GM18517 (cell line): ENCODE measurements around the gene CDK5.

ENCODE experiments used
- ATAC-seq: cut with Tn5 transposase; IDR thresholded peaks from one replicate; pipeline ENCODE4 v1.9.1; 2021; ENCODE audit warnings: mild to moderate bottlenecking, moderate library complexity; ENCODE audit not compliant: unreplicated experiment

Gene CDK5

GRCh38 chr7:151087245-151088018 is 29.7 kb upstream of the CDK5 start:
- ATAC-seq = peak; percentile 27

- ATAC-seq = no peak
Measured at GRCh38 chr7:151086802-151087244, 29.1 kb upstream of the CDK5 start.

GRCh38 chr7:151085691-151086620 is 28.3 kb upstream of the CDK5 start, which contains the start of gene AGAP3:
Gene AGAP3 (plus strand): TSS chr7:151086475. CDS start chr7:151086742, 267 bp downstream.
- ATAC-seq = no peak

DNA sequence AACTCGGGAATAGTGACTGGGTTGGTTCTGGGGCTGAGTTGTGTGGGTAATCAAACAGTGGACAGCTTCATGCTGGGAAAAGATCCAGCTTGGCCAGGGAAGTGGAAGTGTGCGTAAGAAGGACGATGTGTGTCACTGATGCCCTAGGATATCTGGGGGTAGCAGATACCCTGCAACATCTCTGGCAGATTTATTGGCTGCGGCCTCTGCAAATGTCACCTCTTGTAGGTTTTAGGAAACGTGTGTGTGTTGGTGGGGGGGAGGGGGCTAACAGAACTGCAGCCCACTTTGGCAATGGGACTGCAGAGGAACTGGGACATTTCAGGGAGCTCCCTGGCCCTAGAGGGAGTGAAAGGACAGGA is 27.6 kb upstream of the CDK5 start:
- no peak for ATAC-seq

- no peak for ATAC-seq
Measured at GRCh38 chr7:151083824-151084160, 26.1 kb upstream of the CDK5 start.

DNA sequence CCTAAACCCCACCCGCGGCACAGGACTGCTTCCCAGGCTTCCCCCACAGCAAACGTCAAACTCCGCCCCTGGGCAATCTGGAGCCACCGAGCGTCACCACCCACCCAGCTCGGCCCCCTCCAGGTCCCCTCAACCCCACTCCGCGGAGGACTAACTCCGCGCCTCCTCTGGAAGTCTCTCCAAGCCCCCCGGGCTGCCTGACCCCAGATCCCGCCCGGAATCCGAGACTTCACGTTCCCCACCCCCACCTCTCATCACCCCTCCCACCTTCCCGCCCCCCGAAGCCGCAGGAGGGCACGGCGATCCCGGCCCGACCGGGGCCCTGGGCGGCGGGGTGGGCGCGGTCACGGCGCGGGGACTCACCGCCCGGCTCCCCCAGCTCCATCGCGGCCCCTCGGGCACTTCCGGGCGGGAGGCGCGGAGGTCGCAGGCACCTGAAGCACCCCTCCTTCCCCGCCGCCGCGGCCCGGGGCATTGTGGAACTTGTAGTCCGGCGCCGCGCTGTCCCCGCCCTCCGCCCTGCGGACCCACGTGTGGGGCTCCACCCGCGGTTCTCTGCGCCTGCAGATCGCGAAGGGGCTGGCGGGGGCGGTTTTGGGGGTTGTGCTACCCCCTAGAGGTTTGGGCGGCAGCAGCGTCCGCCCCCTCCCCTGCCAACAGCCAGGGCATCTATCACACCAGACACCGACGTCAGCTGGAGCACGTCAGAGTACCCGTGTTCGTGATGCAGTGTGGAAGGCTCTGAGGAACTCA is 25.6 kb upstream of the CDK5 start, which contains the start of gene TMUB1:
Gene TMUB1 (minus strand): TSS at position 423 of the 753 bp plus-strand sequence. CDS start 930 bp downstream, outside the sequence.
- ATAC-seq = peak; percentile 44

- ATAC-seq = no peak
Measured at GRCh38 chr7:151082141-151083070, 24.7 kb upstream of the CDK5 start.

GRCh38 chr7:151081170-151082101 is 23.7 kb upstream of the CDK5 start:
- no peak for ATAC-seq

DNA sequence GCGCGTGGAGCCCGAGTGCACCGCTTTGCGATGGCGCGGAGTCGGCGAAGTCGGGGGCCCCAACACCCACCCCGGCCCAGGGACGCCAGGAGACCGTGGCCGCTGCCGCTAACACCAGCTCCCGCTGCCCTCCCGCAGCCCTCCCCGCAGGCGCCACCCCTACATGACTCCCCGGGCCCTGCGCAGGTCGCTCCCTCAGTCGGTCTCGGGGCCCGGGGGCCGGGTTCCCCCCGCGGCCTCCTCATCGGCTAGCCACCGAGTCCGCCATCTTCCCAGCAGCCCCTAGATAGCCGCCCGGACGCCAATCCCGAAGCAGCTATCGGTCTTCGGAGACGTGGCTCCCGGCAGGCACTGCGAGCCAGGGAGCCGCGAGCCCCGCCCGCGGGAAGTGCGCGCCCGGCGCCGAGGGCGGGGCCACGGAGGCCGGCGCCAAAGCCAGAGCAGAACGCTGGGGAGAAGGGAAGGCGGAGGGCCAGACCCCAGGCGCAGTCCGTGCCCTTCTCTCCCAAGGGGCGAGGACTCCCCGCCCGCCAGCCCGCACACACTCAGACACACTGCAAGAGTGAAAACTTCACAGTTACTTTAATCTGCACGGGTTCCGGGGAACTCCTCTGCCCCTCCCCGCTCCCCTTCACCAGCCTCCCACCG is 22.9 kb upstream of the CDK5 start, which contains the start of gene FASTK:
Gene FASTK (minus strand): TSS at position 288 of the 648 bp plus-strand sequence. CDS start 43 bp downstream, at position 245.
- ATAC-seq = peak; percentile 74

DNA sequence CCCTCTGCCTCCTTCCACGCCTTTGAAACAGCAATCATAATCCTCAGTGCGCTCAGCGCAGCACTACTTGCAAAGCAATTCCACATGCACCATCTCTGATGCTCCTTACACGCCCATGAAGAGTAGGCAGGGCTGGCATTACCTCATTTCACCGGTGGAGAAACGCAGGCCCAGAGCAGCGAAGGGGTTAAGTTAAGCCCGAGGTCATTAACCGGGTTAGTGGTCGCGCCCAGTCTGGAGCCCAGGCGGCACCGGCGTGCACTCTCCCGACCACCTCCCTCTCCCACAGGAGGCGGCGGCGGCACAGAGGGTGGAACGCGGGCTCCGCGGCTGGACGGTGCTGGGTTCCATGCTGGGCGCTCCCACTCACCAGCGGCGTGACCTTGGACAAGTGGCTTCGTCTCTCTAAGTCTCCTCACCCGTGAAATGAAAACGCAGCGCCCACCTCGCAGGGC is 22.4 kb upstream of the CDK5 start:
- ATAC-seq = no peak

DNA sequence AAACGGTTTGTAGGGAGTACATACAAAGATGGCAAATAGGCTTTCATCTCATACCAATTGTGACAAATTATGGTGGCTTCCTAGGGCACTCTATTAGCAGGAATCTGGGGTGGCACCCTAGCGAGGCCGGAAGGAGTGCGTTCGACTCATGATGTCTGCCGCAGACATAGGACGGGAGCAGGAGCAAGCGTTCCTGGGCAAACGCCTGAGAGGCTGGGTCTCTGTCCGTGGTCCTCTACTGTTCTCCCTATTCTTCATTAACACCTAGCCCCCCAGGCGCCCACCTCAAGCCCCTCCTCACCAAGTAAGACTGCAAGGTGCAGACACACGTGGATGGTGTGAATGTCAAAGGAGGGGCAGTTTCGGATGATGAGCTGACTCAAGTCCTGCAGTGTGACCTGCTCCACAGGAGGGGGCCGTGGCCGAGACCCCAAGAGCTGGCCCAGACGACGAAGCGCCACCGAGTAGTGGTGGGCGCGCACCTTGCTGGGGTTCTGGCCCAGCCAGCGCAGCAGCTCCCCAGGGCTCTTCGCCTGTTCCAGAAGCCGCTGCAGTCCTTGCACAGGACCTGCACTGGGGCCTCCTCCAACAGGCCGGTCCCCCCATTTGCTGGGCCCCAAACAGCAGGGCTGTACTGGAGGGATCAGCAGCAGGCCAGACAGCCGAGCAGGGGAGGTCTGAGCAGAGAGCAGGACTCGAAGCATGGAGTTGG is 21.7 kb upstream of the CDK5 start:
- ATAC-seq = no peak

GRCh38 chr7:151078233-151079040 is 20.7 kb upstream of the CDK5 start:
- no peak for ATAC-seq

GRCh38 chr7:151077705-151078232 is 20.1 kb upstream of the CDK5 start:
- no peak for ATAC-seq

DNA sequence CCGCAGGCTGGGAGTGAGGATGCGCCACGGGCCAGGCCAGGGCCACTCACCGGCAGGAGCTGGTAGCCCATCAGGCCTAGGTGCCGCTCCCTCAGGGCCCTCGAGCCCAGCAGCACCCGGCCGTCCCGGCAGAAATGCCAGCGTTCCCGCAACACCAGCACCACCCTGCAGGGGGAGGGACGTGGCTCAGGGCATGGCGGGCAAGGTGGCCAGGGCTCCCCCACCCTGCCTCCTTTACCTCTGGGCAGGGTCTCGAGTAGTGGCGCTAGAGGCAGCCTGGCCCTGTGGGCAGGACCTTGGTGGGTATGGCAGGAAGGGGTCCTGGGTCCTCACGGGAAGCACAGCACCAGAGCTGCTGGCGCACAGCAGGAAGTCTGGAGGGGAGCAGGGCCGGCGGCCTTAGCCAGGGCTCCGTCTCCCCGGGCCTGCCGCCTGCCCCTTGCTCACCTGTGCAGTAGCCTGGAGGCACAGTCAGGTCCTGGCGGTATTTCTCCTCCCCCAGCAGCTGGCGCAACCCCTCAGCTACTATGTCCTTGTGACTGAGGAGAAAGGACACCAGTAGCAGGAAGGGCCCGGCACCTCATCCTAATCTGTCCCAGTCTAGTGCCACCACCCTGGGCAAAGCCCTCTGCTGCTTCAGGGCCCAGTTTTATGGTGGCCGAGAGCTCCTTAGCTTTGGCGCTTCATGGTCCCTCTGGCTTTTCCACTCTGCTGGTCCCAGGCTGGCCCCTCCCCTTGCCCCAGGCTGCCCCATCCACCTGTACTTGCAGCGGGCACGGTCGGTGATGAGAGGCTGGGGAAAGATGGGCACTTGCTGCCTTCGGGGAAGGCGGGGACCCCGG is 19.4 kb upstream of the CDK5 start:
- no peak for ATAC-seq

DNA sequence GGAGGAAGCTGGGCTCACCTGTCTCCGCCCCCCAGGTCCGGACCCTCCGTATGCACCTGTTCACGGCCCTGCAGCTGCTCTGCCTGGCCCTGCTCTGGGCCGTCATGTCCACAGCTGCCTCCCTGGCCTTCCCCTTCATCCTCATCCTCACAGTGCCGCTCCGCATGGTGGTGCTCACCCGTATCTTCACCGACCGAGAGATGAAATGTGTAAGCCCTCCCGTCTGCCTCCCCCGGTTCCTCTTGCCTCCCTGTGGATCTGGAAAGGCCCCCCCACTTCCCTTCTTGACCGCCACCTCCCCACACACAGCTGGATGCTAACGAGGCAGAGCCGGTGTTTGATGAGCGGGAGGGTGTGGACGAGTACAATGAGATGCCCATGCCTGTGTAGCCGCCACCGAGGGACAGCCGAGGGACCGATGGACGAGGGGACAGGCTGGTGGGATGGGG is 18.3 kb upstream of the CDK5 start:
- ATAC-seq = no peak

DNA sequence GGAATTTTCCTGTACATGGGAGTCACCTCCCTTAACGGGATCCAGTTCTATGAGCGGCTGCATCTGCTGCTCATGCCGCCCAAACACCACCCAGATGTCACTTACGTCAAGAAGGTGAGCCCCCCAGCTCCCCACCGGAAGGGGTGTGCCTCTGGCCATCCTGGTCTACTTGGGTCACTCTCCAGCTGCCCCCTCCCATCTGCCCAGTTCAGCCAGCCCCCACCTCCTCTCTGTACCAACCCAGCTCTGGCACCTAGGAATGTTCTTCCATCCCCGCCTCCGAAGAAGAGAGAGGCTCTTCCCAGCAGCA is 17.9 kb upstream of the CDK5 start:
- ATAC-seq = no peak
